Measurements from ENCODE around the gene CEP70.

Gene CEP70

GRCh38 chr3:138450181-138450580, 143.9 kb downstream of the CEP70 start:
- peak; percentile 14 for DNase-seq

- DNase-seq: no peak
Measured at GRCh38 chr3:138449490-138449889, 144.6 kb downstream of the CEP70 start.

DNA sequence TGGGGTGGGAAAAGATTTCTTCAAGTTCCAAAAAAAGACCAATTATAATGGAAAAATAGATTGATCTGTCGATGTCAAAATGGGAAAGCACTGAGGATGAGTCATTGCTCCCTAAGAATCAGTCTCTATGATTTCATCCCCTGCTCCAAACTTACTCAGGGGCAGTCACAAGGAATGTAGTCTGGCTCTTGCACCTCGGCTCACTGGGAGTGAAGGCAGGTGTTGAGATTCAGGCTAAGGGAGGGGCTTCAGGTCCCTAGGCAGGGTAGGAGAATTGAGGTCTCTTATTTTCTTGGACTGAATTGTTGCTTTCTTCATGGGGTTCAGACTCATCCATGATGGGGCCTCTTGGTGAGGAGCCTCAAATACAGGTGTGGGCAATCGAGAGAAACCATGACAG, 145.4 kb downstream of the CEP70 start:
- DNase-seq: no peak

- no peak for DNase-seq
Measured at GRCh38 chr3:138445654-138446053, 148.4 kb downstream of the CEP70 start.

DNA sequence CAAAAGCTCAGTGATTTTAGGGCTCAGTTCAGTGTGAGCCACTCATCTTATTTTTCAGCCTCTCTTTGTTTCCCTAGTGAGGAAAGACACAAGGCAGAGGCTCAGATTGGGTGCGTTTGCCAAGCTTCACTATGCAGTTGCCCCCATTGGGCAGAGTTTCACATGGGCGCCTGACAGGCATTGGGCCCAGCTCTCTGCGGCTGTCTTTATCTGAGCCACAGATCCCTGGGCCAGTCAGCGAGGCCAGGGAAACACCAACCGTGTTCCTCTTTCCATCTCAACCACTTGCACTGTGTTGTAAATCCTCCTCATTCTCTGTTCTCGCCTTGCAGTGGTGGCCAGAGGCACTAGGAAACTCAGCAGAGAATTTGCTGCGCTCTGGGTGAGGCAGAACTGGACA, 148.8 kb downstream of the CEP70 start:
- DNase-seq: peak; percentile 28

All from activated effector memory CD4-positive, alpha-beta T cell treated with anti-CD3 and anti-CD28 coated beads, Interleukin-2, amount 50 U/mL, for 16 hours (primary cell).